Hepatocyte (in vitro differentiated cells): Measurements from ENCODE around the gene GFOD1. TPM values are rescaled to one million over a fixed set of nuclear protein-coding genes. Genes with fewer than 3 reads are reported as not detected.

Source experiments
- DNase-seq: peaks from one replicate; pipeline ENCODE4 v3.0.0-alpha.2; 2016; ENCODE audit warnings: low spot score
- H2AFZ ChIP-seq: fragments of 200-600 bp; sonication (generic); 2 replicates; pipeline ENCODE4 v1.6.0; 2016; ENCODE audit warnings: antibody characterized with exemption, mild to moderate bottlenecking
- H3K27ac ChIP-seq: fragments of 200-600 bp; sonication (generic); 2 replicates; pipeline ENCODE4 v1.5.1; 2016; ENCODE audit warnings: mild to moderate bottlenecking
- H3K27me3 ChIP-seq: fragments of 200-600 bp; sonication (generic); 2 replicates; pipeline ENCODE4 v1.6.1; 2016
- H3K36me3 ChIP-seq: fragments of 200-600 bp; sonication (generic); replicated peaks from 2 replicates; pipeline ENCODE4 v1.5.1; 2016; ENCODE audit warnings: low read depth; ENCODE audit not compliant: insufficient read depth
- H3K4me1 ChIP-seq: fragments of 200-600 bp; sonication (generic); 2 replicates; pipeline ENCODE4 v1.5.1; 2016; ENCODE audit warnings: mild to moderate bottlenecking, moderate library complexity; ENCODE audit not compliant: insufficient read depth
- H3K4me2 ChIP-seq: fragments of 200-600 bp; sonication (generic); 2 replicates; pipeline ENCODE4 v1.6.0; 2016
- H3K4me3 ChIP-seq: fragments of 200-600 bp; sonication (generic); 2 replicates; pipeline ENCODE4 v1.5.1; 2016; ENCODE audit warnings: mild to moderate bottlenecking
- H3K79me2 ChIP-seq: fragments of 200-600 bp; sonication (generic); 2 replicates; pipeline ENCODE4 v1.6.0; 2017; ENCODE audit warnings: mild to moderate bottlenecking
- H3K9me2 ChIP-seq: fragments of 200-600 bp; sonication (generic); replicated peaks from 2 replicates; pipeline ENCODE4 v1.6.0; 2017; ENCODE audit warnings: mild to moderate bottlenecking; ENCODE audit not compliant: insufficient read depth
- H3K9me3 ChIP-seq: fragments of 200-600 bp; sonication (generic); 2 replicates; pipeline ENCODE4 v1.5.1; 2016; ENCODE audit warnings: low read depth, mild to moderate bottlenecking
- H4K20me1 ChIP-seq: fragments of 200-600 bp; sonication (generic); 2 replicates; pipeline ENCODE4 v1.6.0; 2016; ENCODE audit warnings: mild to moderate bottlenecking; ENCODE audit not compliant: insufficient read depth, poor library complexity, severe bottlenecking
- CTCF ChIP-seq: fragments of 200-600 bp; sonication (generic); IDR thresholded peaks from 2 replicates; pipeline ENCODE4 v1.5.1; 2016; ENCODE audit warnings: antibody characterized with exemption, mild to moderate bottlenecking; ENCODE audit not compliant: poor library complexity
- EZH2 ChIP-seq: fragments of 200-600 bp; sonication (generic); IDR thresholded peaks from 2 replicates; pipeline ENCODE4 v1.6.1; 2016; ENCODE audit warnings: antibody characterized with exemption, mild to moderate bottlenecking, borderline replicate concordance
- EZH2phosphoT487 ChIP-seq: fragments of 200-600 bp; sonication (generic); IDR thresholded peaks from one replicate; pipeline ENCODE4 v1.6.1; 2018; ENCODE audit warnings: antibody characterized with exemption, mild to moderate bottlenecking, low read depth, moderate library complexity; ENCODE audit not compliant: unreplicated experiment, severe bottlenecking
- WGBS: methylation state at CpG from one replicate; pipeline ENCODE4 v1.1.6; 2016; ENCODE audit warnings: low lambda C conversion rate; ENCODE audit errors: missing lambda C conversion rate; 5-methylcytosine and 5-hydroxymethylcytosine counted together
- polyA plus RNA-seq: library from polyadenylated mRNA; unstranded; fragments of >200 nt; fragmentation: Nextera tagmentation; extraction: Ambion mirVana; gene quantifications from 2 replicates; pipeline ENCODE4 v1.2.1, GENCODE V29; 2016
- total RNA-seq: library from RNA; depleted of rRNA; stranded (reverse); fragments of >200 nt; gene quantifications from 2 replicates; pipeline ENCODE4 v1.2.3, GENCODE V29; 2014

Gene GFOD1
- total and polyA plus RNA-seq, 2 experiments from 2014 or later = 2.8 to 3.5 TPM

- 83% methylated on average over 12 of the region's 12 CpGs for WGBS
- TF ChIP-seq EZH2 (no peak), CTCF (no peak), EZH2phosphoT487 (no peak)
- H2AFZ ChIP-seq = no peak overlapping the region
- H4K20me1 ChIP-seq = no peaks in the 10 kb centered on the region
- no peaks in the 10 kb centered on the region for H3K27me3 ChIP-seq
- H3K4me3 ChIP-seq = no peak overlapping the region
- H3K9me3 ChIP-seq = no peaks in the 10 kb centered on the region
- H3K36me3 ChIP-seq = no peaks in the 10 kb centered on the region
- no peaks in the 10 kb centered on the region for H3K9me2 ChIP-seq
- H3K79me2 ChIP-seq = no peaks in the 10 kb centered on the region
- H3K4me2 ChIP-seq = no peak overlapping the region
- no peak for DNase-seq
- peak overlapping the region; percentile 33 for H3K27ac ChIP-seq
- H3K4me1 ChIP-seq = peaks cover 1% of the 10 kb centered on the region
Measured at GRCh38 chr6:13407709-13408695, 79.4 kb downstream of the GFOD1 start.

GRCh38 chr6:13407368-13407708 lies 80.1 kb downstream of the GFOD1 start:
- H2AFZ ChIP-seq = no peak overlapping the region
- H3K4me2 ChIP-seq = no peak overlapping the region
- no peaks in the 10 kb centered on the region for H3K9me2 ChIP-seq
- H3K27ac ChIP-seq = peak overlapping the region; percentile 33
- H3K4me1 ChIP-seq = no peaks in the 10 kb centered on the region
- no peaks in the 10 kb centered on the region for H3K79me2 ChIP-seq
- TF ChIP-seq CTCF (no peak), EZH2phosphoT487 (no peak), EZH2 (no peak)
- no peaks in the 10 kb centered on the region for H3K9me3 ChIP-seq
- H3K36me3 ChIP-seq = no peaks in the 10 kb centered on the region
- no peaks in the 10 kb centered on the region for H4K20me1 ChIP-seq
- DNase-seq = no peak
- WGBS = 85% methylated on average over 3 of the region's 3 CpGs
- no peaks in the 10 kb centered on the region for H3K27me3 ChIP-seq
- H3K4me3 ChIP-seq = no peak overlapping the region

- H3K4me2 ChIP-seq = no peak overlapping the region
Measured at GRCh38 chr6:13406781-13407180, 80.6 kb downstream of the GFOD1 start.

More at GRCh38 chr6:13406781-13407180, 80.6 kb downstream of the GFOD1 start:
- Histone ChIP-seq H3K9me2 (no peaks in the 10 kb centered on the region), H3K4me3 (no peak overlapping the region), H3K27ac (peak overlapping the region; percentile 40), H3K4me1 (no peaks in the 10 kb centered on the region), H3K79me2 (no peaks in the 10 kb centered on the region), H3K36me3 (no peaks in the 10 kb centered on the region), H3K27me3 (no peaks in the 10 kb centered on the region), H4K20me1 (no peaks in the 10 kb centered on the region), H3K9me3 (no peaks in the 10 kb centered on the region), H2AFZ (no peak overlapping the region)
- DNase-seq = no peak
- WGBS = 100% methylated on average over 1 of the region's 1 CpG
- TF ChIP-seq EZH2 (no peak), EZH2phosphoT487 (no peak), CTCF (no peak)
